NCI-H1417 (cell line): Measurements from ENCODE around the gene NUP214.
"Not testable (repeated sequence)": the region's sequence is repeated elsewhere in the genome, so short reads cannot be mapped to it uniquely, and the experiment has no call there.

ENCODE experiments used
- DNase-seq, 3 experiments: peaks; one replicate each; lab custom pipeline; 2025; lab: John Stamatoyannopoulos, UW

The NUP214 gene

DNA sequence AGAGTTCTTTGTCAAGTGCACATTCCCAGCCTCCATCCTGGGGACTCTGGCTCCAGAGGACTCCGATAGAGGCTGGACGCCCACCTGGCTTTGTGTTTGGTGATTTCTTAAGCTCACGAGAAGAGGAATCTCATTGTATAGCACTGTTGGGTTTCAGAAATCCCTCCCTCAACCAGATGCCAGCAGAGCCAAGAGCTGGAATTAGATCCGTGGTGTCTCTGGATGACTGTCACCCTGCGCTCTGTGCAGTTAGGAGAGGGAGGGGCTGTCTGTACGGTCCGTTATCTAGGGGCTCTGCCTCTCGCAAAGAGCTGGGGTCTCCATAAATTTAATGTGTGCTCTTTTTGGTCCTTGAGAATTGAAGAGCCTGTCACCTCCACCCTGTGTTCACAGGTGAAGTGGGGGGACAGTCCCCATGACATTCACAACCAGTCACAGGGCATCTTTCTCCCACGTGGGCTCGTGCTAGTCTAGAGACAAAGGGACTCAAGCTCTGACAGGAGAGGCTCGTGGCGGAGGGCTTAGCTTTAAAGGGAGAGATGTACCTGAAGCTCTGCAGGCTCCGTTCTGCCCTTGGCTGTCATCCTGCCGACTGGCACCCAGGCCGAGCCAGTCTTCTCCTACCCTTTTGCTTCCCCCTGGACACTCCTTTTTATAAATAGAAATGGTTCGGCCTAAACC lies 109.6 kb downstream of the NUP214 start:
- DNase-seq = no peak

DNA sequence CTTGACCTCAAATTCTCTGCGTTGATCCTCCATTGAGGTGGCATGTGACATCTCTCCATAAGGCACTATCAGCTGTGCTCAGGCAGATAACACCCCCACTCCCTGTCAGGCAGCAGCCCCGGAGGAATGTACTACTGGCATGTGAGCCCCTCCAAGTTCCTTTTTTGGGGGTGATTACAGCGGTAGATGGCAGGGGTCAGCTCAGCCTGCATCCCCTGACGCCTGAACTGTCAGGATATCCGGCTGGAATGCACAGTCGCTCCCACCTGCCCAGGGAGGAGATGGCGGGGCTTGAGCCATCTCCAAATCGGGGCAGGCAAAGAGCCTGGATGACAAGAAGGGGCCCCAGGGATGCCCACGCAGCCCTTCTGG lies 110.1 kb downstream of the NUP214 start:
- no peak for DNase-seq

DNA sequence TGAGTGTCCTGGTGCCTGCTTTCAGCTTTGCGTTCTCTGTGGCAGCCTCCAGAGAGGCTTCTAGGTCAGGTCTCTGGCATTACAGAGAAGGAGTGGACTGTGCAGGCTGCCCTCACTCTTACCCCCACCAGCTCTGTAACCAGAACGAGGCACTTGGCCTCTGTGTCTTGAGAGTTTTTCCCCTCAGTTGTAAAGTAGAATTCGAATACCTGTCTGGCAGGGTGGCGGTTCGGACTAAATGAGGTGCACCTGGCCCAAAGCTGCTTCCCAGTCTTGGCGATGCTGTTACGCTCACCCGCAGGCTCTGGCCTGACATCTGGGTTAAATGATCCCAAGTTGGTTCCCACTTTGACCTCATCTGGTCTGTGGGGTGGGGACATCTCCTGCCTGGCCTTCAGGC lies 110.8 kb downstream of the NUP214 start:
- DNase-seq = no peak

DNA sequence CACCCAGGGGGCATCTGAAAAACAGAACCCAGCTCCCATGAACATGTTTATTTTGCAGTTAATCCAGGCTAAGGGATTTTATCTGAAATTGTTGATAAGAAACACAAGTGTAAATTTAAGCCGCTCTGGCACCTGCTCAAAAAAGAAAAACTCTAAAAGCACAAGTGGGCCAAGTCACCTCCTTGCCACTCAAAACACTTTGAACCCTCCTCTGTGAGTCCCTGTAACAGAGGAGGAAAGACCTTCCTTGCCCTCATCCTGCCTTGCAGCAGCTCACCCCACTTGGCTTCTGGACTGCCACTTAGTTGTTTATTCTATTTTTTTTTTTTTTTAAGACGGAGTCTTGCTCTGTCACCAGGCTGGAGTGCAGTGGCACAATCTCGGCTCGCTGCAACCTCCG lies 111.4 kb downstream of the NUP214 start:
- DNase-seq = no peak

DNA sequence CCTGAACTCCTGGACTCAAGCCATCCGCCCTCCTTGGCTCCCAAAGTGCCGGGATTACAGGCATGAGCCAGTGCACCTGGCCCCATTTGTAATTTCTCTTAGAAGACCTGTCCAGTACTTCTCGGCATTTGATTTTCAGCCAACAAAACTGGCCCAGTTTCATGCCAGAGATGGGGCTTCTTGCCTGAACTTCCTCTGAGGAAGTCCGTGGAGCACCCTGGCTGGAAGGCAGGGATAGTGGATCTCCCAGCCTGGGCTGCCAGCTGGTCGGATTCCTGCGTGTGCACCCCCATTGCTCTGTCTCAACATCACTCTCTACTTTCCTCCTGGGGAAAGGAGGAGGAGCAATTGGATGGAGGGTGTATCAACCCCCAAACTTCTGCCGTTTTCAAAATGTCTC lies 111.9 kb downstream of the NUP214 start:
- DNase-seq = no peak

DNA sequence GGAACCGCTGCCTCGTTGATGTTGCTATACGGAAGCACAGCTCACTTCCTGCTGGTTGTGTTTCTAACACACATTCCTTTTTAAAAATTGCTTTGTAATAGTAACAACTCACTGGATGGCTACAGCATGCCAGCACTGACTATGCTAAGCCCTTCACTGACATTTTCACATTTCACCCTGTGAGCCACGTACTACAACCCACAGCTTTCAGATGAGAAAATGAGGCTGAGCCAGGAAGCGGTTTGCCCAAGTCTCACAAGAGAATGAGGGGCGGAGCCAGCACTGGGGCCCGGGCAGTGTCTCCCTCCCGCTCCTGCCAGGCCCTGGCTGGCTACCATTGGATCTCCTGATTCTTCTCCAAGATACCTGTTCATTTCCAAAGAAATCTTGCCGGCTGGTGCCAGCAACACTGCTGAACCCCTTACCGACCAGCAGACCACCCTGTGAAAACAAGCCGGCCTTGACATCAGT lies 112.6 kb downstream of the NUP214 start:
- DNase-seq = peak; percentile 1 to 41 (median 10)

DNA sequence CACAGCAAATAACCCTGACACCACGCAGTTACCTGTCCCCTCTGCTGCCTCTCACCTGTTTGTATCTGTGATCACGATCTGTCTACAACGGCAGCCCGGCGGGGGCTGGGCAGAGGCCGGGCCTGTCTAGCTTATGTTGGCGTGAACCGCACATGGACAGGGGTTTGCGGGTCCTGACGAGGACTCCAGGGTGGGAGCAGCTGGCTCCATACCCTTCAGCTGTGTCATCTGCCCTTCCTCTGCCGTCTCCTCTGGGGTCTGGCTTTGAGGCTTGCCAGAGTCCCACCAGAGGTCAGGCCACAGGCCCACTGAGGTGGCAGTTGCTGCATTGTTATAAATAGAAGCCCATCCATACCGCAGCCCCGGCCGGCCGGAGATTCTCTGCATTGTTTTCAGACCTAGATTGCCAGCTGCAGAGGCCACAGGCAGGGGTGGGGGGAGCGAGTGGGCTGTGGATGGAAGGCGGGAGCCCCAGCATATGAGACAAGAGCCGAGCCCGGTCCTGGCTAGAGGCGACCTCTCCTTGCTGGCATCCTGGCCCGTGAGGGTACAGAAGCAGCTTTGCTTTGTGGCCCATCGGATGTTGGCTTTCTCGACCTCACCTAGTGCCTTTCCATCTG lies 113.1 kb downstream of the NUP214 start:
- DNase-seq = peak in 1 of 3 experiments; percentile 41

DNA sequence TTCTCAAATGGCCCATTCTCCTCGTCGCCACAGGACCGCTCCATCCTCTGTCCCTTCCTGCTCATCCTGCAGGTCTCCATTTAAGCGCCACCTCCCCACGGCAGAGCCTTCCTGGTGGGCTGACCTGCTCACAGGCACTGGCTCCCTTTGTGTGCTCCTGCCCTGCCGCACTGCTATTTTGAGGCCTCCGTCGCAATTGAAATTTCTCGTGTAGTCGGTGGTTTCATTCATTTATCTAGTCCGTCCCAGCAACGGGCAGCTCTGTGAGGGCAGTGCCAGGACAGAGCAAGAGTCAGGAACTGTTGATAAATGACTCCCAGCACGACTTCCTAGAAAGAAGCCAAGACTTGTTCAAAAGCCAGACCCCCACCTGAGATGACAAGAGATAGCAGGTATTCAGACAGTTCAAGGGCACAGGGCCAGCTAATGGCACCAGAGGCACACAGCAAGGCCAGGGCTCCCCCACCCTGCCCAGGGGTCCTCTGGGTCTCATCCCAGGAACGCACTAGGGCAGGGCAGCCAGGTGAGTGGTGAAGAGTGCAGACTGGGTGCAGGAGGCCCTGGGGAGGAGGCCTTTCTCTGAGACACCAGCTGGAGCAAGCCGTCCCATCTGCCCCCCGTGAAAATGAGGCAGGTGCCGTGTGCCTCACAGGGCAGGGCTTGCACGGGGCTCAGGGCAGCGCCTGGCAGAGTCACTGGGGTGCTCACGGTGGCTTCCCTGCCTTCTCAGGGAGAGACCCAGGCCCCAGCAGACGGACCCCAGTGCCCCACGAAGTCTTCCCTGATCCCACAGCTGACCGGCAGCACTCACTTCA lies 114.0 kb downstream of the NUP214 start:
- no peak for DNase-seq

DNA sequence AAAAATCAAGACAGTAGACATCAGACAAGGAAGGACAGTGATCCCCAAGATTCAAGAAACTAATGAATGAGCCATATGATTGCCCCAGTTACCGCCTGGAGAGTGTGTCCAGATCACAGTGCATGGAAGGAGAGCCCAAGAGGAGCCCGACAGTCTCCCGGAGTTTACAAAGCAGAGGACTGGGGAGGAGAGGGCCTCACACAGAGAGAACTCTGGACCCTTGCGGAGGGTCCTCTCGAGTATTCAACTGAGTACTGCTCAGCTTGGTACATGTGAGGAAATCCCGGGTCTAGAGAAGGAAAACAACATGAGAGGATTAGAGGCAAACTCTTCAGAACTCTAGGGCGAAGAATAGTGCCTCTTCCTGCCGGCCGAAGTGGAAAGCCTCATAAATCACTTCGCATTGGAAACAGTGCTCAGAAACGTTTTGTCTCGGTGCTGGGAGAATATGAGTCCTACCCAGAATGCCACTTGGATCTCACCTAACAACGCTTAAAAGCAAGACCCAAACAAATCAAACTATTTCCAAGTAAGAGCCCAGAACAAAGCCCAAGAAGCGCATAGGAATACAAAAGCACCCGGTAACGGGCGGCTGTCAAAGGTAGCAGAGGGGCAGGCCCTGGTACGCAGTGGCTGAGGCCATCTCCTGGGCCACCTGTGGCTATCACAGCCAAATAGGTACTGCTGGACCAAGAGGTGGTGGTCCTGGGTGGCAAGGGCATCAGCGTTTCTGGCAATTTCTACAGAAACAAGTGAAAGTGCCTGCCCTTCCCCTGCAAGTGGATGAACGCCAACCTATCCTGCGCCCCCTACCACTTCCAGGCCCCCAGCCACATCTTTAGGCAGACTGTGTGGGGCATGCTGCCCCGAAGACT lies 114.9 kb downstream of the NUP214 start:
- DNase-seq = peak in 1 of 3 experiments; percentile 15

DNA sequence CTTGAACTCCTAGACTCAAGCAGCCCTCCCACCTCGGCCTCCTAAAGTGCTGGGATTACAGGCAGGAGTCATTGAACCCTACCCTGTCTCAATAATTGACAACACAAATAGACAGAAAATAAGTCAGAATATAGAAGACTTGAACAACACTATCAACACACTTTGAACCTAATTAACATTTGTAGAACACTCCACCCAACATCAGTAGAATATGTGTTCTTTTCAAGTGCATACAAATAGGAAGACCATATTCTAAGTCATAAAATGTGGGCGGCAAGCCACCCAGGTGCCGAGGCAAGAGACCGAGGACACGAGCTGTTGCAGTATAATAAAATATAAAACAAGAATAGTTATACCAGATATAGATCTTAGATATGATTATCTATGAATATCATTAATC lies 118.9 kb downstream of the NUP214 start:
- not testable (repeated sequence) for DNase-seq

DNA sequence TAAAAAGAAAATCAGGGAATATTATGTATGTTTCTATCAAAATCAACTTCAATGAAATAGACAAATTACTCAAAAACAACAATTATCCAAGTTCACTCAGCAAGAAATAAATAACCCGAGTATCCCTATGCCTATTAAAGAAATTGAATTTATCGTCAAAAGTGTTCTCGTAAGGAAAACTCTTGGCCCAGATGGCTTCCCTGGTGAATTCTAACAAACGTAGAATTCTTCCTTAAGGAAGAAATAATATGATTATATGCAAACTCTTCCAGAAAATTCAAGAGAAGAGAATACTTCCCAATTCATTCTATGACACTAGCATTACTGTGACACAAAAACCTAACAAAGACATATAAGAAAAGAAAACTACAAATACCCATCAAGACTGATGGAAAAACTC lies 121.2 kb downstream of the NUP214 start:
- no peak for DNase-seq

DNA sequence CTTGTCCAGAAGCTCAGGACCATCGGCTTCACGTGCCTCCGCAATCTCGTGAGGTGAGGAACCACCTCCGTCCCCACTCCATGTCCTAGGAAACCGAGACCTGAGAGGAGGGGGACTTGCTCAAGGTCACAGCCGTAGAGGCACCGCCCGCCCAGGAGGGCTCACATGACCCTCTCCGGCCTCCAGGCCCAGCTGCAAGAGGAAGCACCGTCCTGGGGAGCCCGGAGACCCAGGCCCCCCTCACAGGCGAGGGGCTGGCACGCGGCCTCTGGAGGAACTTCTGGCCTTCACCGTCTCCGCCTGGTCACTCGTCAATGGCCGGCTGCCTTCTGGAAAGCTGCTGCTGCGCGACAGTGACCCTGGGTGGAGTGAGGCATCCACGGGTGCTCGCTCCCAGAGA lies 126.7 kb downstream of the NUP214 start:
- no peak for DNase-seq

DNA sequence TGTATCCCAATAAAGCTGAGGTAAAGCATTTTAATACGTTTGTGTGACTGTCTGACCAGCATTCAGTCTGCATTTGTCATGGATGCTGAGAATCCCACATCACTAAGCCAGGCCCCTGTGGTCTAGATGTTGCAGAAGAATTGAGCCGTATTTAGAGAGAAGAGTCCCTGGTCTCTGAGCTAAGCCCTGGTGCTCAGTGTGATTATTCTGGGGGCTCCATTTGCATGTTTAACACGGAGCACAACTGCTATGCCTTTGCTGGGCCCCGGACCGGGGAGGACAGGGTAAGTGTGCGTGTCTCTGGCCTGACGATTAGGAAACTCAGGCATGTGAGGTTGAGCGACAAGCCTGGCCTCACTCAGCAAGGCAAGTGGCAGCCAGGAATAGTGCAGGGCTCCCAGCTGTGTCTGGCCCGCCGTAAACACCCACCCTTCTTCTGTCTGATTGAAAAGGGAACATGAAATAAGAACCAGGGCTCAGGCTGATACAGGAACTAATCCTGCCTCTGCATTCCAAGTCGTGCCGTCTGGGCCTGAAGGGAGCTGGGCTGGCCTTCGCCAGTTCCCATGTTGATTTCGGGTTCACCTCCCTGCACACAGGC lies 128.6 kb downstream of the NUP214 start:
- no peak for DNase-seq

DNA sequence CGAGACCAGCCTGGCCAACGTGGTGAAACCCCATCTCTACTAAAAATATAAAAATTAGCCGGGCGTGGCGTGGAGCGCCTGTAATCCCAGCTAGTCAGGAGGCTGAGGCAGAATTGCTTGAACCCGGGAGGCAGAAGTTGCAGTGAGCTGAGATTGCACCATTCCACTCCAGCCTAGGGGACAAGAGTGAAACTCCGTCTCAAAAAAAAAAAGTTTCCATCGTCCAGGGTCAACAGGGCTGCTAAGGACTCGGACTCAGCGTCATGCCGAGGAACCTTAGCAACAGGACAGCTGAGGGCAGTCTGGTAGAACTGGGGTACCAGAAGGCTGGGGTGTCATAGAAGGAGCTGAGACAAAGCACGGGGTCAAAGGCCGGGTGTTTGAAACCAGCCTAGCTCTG lies 129.2 kb downstream of the NUP214 start:
- no peak for DNase-seq

DNA sequence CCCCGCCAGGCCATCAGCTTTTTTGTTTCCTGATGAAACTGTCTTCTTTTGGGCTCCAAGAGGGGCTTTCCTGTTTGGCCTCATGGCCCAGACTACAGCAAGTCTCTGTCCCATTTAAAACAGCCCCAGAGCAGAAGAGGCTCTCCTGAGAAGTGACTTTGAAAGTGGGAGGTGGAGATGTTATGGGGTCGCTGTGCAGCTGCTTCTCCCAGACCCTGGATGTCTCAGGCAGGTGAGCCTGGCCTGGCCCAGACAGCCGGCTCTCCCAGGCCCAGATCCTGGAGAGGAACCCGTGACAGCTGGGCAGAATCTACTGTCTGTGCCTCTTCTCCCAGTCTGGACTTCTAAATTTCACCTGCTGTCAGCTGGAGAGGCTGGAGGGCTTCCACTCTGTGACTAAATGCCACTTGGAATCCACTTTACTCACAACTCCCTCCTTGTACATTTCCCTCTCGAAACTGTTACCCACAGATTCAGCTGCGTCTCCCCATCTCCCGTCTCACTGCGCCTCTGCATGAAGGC lies 130.4 kb downstream of the NUP214 start:
- DNase-seq = peak in 1 of 3 experiments; percentile 13

DNA sequence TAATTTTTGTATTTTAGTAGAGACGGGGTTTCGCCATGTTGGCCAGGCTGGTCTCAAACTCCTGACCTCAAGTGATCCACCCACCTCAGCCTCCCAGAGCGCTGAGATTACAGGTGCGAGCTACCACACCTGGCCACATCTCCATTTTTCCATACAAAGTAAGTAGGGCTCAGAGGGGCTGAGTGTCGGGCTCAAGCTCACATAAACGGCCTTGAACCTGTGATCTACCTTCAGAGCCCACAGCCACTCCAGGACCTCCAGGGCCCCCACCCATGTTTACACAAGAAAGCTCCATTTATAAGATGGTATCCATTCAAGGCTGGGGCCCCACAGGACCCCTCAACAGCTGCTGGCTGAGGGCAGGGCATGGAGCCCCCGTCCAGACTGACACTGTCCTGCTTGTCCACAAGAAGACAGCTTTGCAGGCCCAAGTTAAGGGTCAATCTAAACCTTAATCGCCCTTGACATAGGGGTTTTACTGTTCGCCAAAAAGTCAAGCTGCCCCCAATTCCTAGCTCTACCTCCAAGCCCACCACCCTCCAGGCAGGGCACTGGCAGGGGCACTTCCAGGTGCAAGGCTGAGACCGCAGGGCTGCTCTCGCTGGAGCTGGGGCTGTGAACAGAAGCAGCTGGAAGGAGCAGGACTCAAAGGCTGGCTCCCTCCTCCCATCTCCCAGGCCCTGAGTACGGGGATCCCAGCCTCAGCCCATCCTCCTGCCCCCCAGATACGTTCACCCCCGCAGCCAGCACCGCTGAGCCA lies 132.1 kb downstream of the NUP214 start:
- no peak for DNase-seq

DNA sequence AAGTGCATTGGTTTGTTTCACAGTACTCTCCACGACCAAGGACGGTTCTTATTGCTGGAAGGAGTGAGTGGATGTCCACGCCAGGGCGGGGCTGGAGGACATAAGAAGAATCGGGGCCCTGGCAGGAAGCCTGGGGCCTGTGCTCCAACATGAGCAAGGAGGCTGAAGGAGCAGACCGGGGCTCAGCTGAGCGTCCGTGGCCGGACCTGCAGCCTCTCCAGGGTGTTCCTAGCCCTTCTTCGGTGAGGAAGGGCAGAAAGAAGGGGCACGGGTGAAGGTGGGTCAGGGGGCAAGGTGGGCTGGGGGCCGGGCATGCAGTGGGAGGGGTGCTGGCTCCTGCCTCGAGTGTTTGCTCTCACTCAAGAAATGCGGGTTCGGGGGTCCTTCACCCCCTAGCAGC lies 132.8 kb downstream of the NUP214 start:
- DNase-seq = no peak

DNA sequence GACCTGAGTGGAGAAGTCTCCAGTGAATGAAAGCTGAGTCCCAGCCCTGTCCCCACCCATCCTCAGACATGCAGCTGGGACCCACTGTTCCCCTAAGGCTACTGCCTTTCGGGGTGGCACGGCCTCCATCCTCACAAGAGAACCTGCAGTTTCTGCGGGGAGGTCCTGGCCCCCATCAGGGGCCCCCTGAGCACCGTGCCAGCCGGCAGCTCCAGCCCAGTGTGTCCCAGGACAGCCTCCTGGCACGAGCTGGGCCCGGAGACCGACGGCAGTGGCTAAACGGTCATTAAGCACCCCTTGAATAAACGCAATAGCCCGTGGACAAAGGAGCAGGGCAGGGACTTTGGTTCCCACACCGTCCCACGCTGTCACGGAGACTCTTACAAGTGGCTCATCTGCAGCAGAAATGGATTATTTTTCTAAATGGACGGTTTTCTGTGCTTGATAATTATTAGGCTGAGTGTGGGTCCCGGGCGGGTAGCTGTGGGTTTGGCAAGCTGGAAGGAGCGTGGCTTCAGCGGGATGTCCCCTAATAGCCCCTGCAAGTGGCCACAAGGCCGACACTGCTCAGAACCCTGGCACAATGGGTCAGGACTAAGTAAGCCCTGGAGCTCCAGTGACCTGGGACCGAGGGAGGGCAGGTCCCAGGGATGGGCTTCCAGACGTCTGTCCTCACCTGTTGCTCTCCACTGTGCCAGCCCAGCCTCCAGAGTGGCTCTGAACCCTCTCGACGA lies 133.5 kb downstream of the NUP214 start:
- DNase-seq = no peak

DNA sequence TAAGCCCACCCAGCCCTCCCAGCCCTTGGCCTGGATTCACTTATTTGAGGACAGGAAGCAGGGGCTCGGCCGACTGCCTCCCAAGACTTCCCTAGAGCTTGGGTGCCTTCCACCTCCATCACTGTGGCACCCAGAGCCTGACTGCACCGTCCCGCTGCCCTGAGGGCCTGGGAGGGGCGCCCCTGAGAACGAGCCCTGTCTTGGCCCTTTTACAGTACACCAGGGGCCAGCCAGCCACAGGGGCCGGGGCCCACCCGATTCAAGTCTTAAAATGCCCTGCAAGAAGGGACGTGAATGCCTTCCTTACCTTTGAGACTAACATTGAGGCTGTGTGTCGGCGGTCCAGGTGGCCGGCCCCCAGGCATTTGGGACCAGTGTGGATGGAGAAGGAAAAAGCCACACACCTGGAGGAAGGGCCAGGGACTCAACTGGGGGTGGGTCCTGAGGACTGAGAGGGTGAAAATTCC lies 134.1 kb downstream of the NUP214 start:
- DNase-seq = no peak
